NCI-H146 (cell line): ENCODE results near the gene TMBIM1.

Experiments
- DNase-seq: peaks from one replicate; lab custom pipeline; 2025; lab: John Stamatoyannopoulos, UW

The TMBIM1 gene

DNA sequence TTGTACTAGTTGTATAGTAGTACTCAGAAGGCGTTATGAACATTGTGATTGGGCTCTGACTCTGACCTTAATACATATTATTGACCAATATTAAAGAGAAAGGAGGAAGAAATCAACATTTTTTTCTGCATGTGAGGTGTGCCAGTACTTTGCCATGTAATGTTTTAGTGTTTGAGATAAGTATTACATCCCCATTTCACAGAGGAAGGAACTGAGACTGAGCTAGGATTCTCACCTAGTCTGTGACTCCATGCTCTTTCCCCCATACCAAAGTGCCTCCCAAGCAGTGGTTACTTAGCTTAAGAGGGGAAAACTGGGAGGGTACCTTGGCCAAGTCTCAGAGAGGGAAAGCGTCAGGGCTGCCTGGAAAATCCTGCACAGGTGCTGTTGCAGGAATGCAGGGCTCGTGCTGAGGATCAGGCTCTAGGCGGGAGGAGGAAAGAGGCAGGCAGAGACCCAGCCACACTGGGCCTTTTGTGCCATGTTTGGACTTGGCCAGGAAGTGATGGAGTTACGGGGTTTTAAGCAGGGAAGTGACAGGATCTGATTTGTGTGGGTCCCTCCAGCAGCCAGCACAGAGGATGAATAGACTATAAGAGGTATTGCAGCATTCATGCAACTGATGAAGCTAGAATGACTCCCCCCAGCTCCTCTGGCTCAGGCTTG, 20.3 kb downstream of the TMBIM1 start:
- no peak for DNase-seq

DNA sequence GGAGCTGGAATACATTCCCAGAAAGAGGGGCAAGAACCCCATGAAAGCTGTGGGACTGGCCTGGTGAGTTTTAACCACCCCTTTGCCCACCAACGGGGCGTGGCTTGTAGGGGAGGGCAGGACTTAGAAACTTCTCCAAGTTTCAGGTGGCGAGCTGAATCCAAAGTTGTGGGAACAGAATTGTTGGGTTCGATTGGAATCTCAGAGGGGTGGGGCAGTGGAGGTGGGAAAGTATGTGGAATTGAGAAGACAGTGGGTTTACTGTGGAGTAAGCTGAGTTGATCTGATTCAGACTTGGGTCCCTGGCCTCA, 20.9 kb downstream of the TMBIM1 start:
- DNase-seq, result no peak

DNA sequence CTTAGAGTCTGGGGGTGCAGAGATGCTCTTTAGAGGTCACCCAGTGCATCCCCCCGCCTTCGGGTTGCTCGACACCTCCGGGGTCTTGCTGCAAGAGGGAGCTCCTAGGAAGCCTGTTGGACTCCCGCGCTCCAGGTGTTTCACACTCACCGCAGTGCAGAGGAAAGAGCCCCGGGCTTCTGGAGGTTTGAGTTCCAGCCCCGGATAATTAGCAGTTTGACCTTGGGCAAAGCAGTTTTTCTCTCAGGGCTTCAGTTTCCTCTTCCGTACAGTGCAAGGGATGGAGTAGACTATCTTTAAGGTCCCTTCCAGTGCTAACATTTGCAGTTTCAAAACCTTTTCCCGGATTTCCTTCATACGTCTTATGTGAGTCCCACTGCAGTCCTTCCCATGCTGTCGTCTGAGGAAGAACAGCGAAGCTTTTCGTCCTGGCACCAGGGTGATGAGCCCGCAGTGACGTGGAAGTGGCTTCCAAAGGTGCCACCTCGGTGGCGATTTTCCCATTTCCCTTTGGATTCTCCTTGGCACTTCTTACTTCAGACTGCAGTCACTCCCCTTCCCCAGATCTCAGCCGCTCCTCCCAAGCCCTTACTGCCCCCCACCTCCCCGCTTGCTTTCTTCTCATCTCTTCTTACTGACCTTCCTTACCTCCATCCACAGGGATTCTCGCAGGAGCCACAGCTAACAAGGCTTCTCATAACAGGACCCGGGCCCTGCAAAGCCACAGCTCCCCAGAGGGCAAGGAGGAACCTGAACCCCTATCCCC, 21.4 kb downstream of the TMBIM1 start:
- peak; percentile 33 for DNase-seq

DNA sequence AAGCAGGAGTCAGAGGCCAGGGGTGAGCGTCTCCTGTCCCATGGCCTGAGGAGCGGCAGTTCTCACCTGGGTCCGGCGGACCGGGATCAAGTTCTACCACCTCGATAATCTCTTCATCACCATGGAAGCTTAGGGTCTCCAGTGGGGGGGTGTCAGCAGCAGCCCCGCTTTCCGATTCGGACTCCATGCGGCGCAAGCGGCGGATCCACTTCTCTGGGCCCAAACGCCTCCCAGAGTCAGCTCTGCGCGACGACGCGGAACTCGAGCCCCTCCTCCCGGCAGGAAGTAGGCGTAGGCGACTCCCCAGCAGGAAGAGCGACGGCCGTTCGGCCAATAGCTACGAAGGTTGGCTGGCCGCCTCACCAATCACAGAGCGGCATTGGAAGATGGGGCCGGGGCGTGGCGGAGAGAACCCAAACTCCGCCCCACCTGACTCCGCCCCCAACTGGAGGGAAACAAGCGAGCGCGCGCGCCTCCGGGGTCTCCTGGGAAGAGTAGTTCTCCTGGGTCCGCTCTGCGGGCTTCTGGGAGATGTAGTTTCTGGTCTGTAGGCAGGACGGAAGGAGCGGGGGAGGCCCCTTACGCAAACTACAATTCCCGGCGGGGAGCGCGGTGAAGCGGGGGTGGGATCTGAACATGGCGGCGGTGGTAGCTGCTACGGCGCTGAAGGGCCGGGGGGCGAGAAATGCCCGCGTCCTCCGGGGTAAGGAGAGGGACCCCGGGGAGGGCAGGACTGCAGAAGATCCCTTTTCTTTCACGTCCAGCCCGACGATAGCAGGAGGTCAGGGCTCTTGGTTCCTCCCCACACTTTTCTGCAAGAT, 22.2 kb downstream of the TMBIM1 start, which contains the start of the genes AAMP and PNKD:
Gene AAMP, minus strand, starts transcription at position 238 of the 821 bp plus-strand sequence. Its CDS starts 51 bp downstream, at position 187.
Gene PNKD, plus strand, starts transcription at position 620 of the 821 bp plus-strand sequence. Its CDS starts 17 bp downstream, at position 637.
- peak; percentile 97 for DNase-seq

DNA sequence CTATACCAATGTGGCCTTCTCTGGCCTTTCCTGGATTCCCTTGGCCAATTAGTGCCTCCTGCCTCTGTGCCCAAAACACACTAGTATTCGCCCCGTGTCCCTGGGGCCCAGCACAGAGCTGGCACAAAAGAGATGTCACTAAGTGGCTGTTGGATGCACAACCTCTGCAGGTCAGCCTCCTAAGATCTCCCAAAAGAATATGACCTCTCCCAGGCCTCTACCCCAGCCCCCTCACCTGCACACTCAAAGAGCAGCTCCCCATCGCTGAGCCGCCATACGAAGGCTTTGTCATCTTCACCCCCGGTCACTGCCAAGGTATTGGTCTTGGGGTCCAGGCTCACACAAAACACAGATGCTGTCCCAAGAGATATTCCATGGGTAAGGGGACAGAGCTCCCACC, 25.0 kb downstream of the TMBIM1 start:
- no peak for DNase-seq

DNA sequence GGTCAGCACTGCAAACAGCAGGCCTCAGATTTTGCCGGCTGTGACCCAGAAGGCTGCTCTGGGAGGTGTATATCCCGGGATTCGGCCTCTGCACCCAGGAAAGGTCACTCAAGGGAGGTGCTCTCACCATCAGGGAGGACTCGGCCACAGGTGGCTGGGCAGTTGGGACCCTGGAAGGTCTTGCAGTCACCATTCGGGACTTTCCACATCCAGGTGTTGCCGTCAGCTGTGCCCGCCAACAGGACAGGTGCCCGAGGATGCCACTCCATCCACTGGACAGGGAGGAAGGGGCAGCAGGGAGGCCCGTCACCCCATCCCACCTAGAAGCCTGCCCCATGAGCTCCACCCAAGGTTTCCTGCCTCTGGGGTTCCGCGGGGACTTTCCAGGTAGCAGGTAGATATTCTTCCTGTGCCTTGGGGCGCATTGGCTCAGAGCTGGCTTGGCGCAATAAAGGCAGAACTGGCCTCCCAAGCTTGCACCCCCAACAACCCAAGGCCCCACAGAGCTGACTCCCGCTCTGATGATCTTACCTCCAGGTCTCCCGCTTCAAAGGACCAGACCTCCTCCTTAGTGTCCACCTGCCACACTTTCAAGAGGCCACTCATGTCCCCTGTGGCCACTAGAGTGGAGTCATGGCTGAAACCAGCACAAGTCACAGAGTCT, 25.9 kb downstream of the TMBIM1 start:
- no peak for DNase-seq

DNA sequence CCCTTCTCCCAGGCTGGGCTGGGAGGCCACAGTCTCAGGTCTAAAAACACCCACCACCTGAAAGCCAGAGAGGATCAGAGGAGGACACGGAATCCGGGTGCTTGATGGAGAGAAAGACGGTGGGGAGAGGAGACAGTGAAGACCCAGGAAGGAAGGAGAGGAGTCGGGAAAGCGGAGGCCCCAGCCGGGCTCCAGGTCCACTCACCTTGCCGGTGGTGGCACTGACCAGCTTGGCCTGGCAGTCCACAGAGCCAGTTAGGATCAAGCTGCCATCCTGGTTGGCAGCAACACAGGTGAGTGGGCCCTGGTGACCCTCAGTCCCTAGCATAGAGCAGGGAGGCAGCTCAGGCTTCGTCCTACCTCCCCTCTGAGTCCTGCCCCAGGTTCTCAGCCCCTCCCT, 26.7 kb downstream of the TMBIM1 start:
- DNase-seq, result no peak

DNA sequence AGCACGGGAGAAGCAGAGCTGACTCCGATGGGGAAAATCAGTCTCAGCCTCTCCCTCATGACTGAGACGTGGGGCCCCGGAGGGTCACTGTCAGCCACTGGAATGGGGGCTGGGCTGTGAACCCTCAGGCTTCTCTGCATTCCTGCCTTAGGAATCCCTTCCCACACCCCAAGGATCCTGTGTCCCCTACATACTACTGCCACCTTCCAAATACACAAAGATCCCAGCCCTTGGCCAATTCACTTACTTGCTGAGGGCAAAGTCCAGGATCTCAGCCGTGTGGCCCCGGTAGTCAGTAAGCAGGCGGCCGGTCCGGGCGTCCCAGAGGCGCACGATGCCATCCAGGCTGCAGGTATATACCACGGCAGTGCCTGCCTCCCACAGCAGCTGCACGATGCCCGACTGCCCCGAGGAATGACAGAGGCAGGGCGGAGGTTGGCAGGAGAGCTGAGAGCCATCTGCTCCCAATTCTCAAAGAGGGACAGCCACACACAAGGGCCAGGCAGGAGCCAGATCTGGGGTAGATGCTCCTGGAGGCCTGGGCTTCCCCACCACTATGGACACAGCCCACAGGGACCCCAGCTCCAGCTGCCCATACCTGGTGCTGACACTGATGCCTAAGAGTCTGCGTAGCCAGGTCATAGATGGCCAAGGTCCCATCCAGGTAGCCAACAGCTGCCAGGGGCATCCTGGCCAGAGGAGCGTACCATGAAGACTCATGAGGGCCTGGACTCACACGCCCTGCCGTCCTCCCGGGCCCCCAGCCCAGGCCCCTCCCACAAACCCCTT, 27.3 kb downstream of the TMBIM1 start:
- DNase-seq, result no peak

DNA sequence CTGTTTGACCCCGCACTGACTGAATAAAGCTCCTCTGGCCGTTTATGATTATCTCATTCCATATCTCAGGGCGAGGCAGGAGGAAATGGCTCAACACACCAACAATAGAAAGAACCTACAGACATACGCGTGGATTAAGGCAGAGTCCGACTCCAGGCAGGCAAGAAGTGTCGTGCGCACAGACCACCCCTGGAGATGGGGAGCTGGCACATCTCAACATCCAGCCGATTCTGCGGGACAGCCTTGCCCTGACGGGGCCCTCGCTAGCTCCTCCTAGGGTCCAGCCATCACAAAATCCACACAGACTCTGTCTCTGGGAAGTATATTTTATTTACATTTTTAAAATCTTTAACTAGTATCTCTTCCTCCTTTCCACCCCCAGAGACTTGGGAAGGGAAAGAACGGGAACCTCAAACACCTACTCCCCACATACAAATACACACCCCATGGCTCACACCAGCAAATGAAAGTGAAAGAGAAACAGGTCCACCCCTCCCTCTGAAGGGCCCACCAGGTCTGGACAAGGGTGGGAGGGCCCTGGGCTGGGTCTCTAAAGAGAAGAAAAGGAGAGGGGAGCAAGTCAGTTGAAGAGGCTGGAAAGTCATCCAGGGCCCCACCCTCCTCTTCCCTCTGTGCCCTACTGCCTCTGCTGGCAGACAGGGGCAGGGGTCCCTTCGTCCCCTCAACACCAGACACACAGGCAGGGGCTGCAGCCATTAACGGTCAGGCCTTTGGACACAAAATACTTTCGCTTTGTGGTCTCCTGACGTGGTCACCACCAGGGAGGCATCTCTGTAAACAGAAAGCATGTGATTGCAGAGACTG, 28.3 kb downstream of the TMBIM1 start:
- no peak for DNase-seq

DNA sequence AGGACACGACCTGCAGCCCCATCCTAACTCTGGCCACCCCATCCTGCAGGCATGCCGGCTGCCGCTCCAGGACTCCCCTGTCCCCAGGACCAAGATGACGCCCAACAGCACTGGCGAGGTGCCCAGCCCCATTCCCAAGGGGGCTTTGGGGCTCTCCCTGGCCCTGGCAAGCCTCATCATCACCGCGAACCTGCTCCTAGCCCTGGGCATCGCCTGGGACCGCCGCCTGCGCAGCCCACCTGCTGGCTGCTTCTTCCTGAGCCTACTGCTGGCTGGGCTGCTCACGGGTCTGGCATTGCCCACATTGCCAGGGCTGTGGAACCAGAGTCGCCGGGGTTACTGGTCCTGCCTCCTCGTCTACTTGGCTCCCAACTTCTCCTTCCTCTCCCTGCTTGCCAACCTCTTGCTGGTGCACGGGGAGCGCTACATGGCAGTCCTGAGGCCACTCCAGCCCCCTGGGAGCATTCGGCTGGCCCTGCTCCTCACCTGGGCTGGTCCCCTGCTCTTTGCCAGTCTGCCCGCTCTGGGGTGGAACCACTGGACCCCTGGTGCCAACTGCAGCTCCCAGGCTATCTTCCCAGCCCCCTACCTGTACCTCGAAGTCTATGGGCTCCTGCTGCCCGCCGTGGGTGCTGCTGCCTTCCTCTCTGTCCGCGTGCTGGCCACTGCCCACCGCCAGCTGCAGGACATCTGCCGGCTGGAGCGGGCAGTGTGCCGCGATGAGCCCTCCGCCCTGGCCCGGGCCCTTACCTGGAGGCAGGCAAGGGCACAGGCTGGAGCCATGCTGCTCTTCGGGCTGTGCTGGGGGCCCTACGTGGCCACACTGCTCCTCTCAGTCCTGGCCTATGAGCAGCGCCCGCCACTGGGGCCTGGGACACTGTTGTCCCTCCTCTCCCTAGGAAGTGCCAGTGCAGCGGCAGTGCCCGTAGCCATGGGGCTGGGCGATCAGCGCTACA, 29.4 kb downstream of the TMBIM1 start:
- DNase-seq, result no peak

DNA sequence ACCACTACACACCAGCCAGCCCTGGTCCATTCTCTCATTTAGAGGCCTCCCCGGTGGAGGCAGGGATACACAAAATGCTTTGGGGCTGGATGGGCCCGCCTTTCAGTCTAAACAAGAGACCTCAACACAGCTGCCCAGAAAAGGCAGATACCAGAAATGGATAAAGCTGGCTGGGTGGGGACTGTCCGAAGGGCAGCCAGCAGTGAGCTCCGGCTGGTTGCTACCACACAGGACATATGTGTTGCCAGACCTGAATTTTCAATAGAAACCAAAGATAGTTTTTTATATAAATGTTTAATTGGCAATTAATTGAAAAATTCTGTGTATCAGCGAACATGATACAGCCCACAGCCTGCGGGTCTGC, 30.1 kb downstream of the TMBIM1 start:
- DNase-seq, result no peak

DNA sequence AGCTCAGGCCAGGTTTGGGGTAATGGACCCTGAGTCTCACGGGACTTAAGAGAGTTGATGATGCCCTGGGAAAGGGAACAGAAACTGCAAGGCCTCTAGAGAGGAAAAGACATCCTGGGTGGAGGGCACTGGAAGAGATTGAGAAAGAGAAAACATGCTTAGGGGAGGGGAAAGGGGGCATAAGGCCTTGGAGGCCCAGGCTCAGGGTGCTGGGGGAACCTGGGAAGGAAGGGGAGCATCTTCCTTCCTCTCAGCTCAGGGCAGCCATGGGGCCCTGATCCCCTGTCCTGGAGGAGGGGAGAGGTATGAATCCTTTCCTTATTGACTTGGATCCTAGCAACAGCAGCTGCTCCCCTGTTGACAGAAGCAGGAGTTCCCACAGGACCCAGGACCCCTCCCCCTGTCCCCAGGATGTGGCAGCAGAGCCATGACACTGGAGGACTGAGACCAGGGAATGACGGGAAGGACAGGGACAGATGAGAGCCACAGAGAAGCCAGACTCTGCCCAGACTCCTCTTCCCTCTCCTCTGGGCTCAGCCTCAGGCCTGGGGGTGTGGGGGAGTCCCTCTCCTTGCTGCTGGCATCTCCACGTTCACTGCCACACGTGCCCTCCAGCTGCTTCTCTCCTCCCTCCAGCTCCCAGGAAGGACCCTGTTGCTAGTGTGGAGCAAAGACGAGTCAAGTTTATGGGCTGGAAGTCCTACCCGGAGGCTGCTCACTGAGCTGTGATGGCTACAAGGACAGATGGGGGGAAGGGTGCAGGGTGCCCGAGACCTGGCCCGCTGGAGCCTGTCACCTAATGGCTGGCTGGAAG, 30.7 kb downstream of the TMBIM1 start:
- DNase-seq, result peak; percentile 3

DNA sequence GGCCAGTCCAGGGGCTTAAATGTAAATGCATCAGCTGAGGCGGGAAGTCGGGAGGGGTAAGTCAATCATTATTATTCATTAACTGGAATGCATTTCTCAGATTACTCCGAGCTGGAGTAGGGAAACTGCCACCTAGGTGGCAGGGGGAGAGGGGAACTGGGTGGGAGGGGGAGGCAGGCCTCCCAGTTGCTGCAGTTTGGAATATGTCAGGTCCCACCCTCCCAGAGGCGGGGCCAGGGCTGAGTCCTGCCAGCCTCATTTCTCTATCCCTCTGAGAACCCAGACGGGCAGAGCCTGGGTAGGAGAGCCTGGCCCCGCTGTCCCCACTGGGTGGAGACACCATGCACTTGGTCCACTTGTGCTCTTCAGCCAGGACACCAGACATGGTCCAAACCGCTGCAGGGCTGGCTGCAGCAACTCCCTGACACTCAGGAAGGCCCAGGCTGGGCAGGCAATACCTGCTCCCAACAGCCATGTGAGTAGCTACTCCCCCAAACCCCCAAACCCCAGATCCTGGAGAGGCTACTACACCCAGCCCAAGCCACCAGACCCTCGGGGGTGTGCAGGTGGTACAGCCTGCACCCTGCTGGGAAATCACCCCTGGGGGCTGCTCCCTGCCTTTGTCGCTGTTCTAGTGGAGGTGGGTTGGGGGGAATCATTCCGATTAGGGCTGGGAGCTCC, 31.4 kb downstream of the TMBIM1 start, which contains the start of gene GPBAR1:
Gene GPBAR1, plus strand, starts transcription at position 274 of the 681 bp plus-strand sequence. CDS start 1,710 bp downstream, outside the sequence.
- DNase-seq, result peak; percentile 43

DNA sequence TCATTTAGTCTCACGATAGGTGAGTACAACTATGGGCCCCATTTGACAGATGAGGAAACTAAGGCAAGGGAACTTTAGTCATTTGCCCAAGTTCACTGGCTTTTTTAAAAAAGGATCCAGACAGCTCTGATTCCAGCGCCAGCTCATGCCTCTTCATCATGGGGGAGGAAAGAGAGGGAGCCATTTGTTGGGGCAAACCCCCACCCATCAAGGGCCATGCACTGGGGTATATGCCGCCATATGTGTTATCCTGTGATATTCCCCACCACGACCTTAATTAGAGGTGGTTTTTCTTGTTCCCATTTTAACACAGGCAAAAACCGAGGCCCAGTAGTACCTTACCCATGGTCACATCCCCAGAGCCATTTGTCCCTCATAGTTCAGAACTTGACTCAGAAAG, 32.1 kb downstream of the TMBIM1 start:
- no peak for DNase-seq

DNA sequence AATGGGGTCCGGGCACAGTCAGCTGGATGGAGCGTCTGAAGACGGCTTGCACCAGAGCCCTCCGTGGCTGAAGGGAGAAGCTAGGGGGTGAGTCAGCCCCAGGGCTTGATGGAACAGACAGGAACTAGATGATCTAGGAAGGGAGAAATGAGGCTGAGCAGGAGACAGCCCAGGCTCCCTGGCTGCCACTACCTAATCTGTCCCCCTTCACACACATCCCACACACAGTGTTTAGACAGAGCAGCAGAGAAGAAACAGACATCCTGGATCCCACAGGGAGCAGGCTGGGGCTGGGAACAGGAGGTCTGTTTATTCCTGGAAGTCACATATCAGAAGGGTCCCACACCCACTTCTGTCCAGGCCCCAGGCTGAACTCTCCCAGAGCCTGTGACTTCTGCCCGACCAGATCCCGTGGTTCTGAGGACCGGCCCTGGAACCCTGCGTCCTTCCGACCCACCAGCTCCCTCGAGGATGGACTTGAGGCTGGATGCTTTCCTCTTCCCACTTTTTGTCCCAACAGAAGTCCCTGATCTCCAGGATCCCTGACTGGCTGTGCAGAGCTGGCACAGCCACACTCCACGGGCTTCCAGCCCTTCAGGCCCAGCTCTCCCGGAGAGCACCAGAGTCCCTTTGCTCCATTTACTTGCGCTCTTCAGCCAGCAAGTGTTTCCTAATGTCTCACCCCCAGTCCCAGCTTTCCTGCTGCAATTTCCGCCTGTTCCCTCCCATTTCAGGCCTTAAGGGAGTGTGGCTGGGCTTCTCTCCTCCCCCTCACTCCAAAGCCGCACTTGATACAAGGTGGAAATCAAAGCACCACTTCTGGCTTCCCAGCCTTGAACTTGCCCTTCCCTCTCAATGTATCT, 33.0 kb downstream of the TMBIM1 start:
- no peak for DNase-seq

DNA sequence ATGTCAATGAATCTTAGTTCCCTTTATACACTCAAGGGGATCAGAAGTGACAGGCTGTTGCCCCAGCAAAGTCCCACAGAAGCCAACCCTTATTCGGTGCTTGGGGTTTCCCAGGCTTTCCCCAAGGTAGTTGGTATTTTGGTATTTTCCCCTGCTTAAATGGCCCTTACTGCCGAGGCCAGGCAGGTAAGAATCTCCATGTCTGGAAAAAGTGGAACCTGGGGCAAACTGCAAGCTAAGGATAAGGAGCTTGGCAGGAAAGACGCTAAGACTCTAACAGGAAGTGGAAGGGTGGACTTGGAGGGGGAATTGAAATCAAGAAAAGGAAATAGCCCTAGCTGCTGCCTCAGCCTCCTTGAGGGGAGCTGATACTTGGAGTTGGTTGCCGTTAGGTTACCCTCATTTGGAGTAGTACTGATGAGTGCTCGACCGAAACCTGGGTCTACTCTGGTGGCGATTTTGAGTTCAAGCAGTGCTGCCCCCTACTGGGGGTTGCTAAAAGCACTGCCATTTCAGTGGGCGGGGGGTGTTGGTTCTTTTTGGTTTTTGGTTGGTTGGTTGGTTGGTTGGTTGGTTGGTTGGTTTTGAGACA, 34.8 kb downstream of the TMBIM1 start:
- DNase-seq, result no peak
